HTERT RPE-1 (cell line): ENCODE measurements around the gene FAM32A.

Experiments used
- in situ Hi-C: fragments of 300-500 bp; cut with MboI; formaldehyde crosslinking; loops from 4 replicates; pipeline ENCODE4 v1.14.3; 2020; ENCODE audit warnings: low sequenced_read_pairs

Gene FAM32A

DNA sequence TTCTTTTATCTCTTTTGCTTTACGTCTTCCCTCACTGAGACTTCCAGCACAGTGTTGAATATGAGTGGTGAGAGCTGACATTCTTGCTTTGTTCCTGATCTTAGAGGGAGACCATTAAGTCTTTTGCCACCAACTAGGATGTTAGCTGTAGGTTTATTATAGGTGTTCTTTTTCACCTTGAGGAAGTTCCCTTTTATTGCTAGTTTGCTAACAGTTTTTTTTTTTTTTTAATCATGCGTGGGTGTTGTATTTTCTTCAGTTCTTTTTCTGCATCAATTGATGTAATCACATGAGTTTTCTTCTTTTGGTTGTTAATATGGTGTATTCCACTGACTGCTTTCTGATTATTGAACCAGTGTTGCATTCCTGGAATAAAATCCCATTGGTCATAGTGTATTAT lies 33.6 kb downstream of the FAM32A start:
- in situ Hi-C loops = no loop called here

DNA sequence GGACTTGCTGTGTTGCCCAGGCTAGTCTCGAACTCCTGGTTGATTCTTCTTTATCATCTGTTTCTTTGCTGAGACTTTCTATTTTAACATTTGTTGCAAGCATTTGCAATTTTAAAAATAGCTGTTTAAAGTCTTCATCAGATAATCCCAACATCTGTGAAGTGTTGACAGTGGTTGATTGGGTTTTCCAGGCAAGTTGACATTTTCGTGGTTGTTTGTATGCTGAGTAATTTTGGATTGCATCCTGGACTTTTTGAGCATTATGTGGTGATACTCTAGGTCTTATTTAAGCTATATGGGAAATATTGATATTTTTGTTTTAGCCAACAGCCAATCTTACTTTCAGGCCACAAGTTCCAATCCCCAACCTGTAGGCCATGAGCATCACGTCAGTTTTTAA lies 37.6 kb downstream of the FAM32A start:
- in situ Hi-C loops = no loop called here

GRCh38 chr19:16223746-16224145 lies 38.5 kb downstream of the FAM32A start:
- in situ Hi-C loops = no loop called here

DNA sequence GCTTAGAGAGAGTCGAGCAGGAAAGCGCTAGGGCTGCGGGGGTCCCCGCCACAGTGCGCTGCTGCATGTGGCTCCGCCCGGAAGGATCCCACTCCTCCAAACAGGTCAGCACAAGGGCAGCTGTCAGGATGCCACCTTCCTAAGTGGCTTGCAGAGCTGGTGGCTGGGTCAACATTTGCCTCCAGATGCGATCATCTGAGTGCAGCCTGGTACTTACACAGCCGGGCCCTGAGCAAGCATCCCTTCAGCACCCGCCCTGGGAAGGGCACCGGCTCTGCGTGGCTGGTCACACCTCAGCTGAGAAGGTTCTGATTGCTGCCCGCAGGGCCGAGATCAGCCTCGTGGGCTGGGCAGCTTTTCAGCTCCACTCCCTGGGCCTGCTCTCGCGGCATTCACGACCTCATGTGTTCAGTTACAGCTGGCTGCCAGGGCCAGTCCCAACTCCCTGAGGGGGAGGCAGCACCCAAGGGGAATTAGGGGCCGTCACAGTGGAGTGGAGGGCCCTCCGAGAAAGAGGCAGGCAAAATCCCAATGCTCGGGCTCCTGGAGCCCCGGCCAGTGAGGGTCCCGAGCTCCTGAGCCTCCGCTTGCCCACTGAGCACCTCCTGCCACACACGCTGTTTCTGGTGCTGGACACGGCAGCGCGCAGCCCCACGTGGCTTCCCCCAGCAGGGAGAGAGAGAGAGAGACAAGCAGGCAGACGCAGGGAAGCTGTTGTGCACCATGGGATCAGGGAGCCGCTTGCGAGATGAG lies 39.3 kb downstream of the FAM32A start:
- in situ Hi-C loops = no loop called here

DNA sequence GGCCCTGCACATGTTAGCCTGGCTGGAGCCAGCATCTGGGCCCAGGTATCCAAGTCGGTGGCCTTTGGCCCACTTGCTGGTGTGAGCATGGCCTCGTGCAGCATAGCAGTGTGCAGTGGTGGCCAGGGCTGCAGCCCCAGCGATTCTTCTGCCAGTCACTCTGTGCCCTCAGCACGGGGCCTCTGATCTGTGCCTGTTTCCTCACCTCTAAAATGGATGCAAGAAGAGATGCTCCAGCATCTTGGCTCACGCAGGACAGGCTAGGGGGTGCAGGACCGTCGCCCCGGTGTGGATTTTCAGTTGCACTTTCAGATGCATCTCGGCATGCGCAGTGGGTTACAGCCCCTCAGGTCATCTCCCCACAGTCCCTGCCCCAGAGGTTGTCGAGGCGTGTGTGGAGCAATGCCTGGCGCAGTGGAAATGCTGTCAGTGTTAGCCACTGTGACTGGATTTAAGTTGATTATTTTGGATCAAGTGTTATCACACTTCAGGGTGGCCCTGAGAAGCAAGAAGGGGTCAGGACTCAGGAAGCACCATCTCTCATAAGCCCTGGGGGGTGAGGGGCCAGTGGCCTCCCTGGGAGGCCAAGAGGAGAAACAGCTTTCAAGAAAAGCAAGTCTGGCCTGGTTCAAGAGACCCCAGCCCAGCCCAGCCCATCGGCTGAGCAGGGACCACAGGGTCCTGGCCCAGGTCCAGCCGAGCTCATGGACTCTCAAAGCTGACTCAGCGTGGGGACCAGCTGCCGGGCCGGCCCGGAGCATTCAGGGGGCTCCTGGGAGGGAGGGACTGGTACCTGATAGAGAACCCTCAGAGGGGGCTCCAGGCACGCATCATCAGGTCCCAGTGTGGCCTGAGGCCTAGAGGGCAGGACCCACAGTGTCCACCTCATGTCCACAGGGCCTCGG lies 40.3 kb downstream of the FAM32A start:
- in situ Hi-C loops = no loop called here

- in situ Hi-C loops = no loop called here
Measured at GRCh38 chr19:16226184-16226591, 41.0 kb downstream of the FAM32A start.

DNA sequence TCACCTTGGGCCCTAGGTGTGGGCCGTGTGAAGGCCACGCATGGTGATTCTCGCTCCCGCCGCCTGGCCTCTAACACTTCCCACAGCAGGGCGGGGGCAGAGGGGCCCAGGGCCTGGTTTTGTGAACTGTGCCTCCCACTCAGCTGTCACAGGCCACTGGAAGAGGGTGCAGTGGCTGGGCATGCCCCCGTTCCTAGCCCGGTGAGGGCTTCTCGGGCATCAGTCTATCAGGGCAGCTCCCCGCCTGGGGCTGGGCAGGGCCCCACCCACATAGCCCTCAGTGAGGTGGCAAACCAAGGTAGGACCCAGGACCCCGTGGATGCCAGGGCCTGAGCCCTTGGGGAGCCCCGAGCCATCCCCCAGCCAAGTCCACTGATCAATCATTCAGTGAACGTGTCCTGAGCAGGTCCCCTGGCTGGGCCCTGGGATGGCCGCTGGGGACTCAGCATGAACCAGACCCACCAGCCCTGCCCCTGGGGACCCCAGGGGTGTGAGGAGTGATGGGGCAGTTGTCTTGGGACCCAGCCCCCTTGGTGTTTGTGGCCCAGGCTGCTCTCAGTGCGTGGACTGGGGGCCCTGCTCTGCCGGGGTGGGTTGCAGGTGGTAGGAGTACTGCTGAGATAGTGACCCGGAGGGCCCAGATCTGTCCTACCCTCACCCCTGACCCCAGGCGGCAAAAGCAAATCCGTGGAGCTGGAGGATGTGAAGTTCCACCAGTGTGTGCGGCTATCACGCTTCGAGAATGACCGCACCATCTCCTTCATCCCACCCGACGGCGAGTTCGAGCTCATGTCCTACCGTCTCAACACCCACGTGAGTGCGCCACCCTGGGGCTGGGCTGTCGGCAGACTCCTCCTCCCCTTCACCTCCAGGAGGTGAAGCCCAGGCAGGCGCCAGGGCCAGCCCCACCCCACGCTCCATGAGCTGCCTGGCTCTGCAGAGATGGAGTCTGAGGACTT lies 41.9 kb downstream of the FAM32A start:
- in situ Hi-C loops = no loop called here

- in situ Hi-C loops = no loop called here
Measured at GRCh38 chr19:16227837-16228636, 42.8 kb downstream of the FAM32A start.

DNA sequence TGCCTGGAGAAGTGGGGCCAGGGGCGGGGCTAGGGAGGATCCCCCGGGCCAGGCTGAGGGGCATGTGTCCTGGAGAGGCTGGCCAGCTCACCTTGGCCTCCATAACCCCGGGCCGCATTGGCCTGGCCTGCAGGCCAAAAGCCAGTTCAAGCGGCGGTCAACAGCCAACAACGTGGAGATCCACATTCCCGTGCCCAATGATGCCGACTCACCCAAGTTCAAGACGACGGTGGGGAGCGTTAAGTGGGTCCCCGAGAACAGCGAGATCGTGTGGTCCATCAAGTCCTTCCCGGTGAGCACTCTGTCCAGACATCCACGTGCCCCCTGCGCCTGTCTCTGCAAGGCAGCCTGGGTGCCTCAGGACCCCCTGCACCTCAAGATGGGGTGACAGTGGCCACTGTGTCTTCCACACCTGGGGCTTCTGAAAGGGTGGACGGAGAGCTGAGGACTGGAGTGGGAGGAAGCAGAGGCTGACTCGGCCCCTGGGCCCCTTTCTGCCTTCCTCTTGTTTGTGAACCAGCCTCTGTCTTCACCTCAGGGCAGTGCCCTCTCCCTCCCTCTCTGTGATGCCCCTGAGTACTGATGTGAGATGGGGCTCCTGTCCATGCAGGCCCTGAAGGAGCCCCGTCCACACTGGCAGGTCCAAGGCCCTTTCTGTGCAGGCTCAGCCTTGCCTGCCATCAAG lies 43.6 kb downstream of the FAM32A start:
- in situ Hi-C loops = no loop called here

DNA sequence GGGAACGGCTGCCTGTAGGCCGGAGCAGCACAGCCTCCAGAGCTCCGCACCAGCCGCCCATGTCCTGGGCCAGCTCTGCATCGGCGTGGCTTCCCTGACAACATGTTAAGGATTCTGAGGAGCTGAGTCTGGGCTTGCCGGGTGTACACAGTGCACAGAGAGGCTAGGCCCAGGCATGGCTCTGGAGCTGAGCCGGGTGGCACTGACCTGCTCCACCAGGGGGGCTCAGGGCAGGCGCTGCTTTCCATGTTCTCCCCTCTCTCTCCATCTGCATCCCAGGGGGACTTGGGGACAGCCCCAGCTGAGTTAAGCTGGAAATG lies 44.1 kb downstream of the FAM32A start:
- in situ Hi-C loops = no loop called here

GRCh38 chr19:16232127-16232526 lies 46.9 kb downstream of the FAM32A start:
- in situ Hi-C loops = no loop called here

DNA sequence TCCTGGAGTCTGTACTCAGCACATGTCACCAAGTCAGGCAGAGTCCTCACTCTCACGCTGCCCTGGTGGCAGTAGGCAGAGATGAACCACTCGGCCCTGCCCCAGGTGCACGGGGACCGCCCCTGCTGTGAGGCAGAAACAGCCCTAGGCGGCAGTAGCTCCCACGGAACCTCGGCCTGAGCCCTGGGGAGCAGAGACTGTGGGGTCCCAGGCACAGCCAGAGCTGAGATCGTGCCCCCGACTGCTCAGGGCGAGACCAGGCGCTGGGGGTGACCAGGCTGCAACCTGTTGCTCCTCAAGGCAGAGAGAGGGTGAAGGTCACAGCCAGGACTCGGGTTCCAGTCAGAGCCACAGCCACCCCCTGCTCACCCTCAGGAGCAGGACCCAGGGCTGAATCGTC lies 47.4 kb downstream of the FAM32A start:
- in situ Hi-C loops = no loop called here

DNA sequence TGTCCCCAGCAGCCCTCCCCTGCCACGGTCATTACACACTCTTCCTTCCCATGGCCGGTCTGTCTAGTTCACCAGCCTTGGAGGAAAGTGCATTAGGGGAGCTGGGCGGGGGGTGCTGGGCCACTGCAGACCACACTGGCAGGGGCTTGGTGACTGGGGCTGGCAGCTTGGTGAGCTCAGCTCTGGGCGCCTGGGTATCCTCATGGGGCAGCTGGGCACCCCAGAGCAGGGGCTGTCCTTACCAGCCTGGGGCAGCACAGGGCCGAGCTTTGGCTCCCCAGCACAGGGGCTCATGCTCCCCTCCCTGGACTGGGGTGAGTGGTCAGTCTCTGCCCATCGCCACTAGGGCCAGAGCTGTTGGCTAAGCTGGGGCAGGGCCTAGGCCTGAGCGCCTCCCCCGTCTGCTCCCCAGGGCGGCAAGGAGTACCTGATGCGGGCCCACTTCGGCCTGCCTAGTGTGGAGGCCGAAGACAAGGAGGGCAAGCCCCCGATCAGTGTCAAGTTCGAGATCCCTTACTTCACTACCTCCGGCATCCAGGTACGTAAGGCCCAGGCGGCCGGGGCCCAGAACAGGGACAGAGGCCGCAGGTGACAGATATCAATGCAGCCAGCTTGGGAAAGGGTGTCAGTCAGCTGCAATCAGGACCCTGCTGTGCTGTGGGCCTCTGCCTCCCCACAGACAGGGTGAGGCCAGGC lies 48.0 kb downstream of the FAM32A start:
- in situ Hi-C loops = no loop called here

DNA sequence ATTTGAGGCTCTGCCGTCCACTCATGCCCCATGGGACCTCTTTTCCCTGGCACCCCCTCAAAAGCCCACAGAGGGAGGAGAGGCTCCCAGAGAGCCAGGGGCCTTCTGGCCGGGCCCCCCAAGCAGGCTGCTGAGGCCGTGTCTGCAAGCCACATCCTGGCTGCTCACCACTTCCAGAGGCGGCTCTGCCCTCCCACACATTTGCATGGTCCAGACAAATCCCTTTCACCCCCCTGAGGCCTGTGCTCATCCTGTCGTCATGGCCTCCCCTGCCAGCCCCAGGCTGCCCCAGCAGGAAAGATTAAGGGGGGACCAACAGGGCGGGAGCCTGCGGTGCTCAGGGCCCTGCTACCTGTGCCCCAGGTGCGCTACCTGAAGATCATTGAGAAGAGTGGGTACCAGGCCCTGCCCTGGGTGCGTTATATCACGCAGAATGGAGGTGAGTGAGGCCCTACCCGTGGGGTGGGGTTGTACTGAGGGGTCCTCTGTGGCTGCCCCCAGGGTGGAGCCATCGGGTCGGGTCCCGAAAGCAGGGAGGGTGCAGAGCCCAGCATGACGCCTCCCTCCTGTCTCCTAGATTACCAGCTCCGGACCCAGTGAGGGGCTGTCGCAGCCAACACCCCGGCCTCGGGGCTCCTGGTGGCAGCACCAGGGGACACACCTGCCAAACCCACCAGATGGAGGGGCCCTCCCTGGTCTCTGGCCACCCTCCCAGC lies 48.8 kb downstream of the FAM32A start:
- in situ Hi-C loops = no loop called here

DNA sequence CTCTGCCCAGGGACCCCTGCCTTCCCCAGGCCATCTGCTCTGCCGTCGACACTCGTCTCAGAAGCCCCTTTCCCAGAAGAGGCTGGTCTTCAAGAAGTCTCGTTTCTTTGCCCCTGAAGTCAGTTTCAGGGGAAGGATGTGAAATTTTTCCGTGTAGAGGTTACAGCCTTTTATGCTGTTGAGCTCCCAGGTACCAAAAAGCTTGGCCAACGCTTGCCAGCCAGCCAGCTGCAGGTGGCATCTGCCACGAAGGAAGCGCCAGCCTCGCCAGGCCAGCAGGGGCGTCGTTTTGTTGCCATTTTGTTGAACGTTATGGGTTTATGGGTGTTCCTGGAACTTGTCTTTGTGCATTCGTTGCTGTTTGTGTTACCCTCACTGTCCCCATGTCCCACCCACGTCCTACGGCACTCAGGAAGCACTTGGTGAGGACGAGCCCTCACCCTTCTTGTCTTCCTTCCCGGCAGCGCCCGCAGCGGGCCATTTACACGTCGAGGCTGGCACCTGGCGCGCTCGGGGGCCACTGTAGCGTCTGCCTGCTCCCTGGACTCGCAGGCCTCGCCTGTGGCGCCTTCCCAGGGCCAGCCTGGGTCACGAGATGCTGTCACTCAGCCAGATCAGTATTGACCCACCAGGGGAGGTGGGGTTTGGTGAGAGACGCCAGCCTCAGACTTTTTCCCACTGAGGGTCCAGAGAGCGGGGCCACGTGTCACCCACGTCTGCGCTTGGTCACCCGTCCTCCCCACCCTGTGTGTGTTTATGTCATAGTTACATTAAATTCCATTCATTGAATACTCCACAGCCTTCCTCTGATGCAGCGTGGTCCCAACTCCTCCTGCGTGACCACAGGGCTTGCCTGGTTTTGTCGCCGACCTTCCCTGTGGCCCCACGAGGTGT lies 49.6 kb downstream of the FAM32A start:
- in situ Hi-C loops = no loop called here

- in situ Hi-C loops = no loop called here
Measured at GRCh38 chr19:16235811-16236652, 50.8 kb downstream of the FAM32A start.
